DOHH2 (cell line): Measurements from ENCODE around the gene GMEB2.

Experiments
- EZH2phosphoT487 ChIP-seq: fragments of 200-600 bp; sonication (generic); IDR thresholded peaks from 2 replicates; pipeline ENCODE4 v1.6.1; 2017; ENCODE audit warnings: borderline replicate concordance, mild to moderate bottlenecking, antibody characterized with exemption, low read length, moderate library complexity, mixed read lengths
- TF ChIP-seq, protein P1 (sequence below): fragments of 200-600 bp; sonication (generic); IDR thresholded peaks from one replicate; pipeline ENCODE4 v1.5.1; 2014; ENCODE audit warnings: antibody characterized with exemption, mild to moderate bottlenecking, low read depth, low read length; ENCODE audit not compliant: poor library complexity, severe bottlenecking

- TF ChIP-seq, protein P1, sequence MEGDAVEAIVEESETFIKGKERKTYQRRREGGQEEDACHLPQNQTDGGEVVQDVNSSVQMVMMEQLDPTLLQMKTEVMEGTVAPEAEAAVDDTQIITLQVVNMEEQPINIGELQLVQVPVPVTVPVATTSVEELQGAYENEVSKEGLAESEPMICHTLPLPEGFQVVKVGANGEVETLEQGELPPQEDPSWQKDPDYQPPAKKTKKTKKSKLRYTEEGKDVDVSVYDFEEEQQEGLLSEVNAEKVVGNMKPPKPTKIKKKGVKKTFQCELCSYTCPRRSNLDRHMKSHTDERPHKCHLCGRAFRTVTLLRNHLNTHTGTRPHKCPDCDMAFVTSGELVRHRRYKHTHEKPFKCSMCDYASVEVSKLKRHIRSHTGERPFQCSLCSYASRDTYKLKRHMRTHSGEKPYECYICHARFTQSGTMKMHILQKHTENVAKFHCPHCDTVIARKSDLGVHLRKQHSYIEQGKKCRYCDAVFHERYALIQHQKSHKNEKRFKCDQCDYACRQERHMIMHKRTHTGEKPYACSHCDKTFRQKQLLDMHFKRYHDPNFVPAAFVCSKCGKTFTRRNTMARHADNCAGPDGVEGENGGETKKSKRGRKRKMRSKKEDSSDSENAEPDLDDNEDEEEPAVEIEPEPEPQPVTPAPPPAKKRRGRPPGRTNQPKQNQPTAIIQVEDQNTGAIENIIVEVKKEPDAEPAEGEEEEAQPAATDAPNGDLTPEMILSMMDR = no peak
- TF ChIP-seq EZH2phosphoT487 = no peak
These were observed 29.6 kb upstream of the GMEB2 start for GRCh38 chr20:63656451-63656850.
